Measurements from ENCODE around the gene STX8.
"Not testable (repeated sequence)": the region's sequence is repeated elsewhere in the genome, so short reads cannot be mapped to it uniquely, and the experiment has no call there.

The STX8 gene

DNA sequence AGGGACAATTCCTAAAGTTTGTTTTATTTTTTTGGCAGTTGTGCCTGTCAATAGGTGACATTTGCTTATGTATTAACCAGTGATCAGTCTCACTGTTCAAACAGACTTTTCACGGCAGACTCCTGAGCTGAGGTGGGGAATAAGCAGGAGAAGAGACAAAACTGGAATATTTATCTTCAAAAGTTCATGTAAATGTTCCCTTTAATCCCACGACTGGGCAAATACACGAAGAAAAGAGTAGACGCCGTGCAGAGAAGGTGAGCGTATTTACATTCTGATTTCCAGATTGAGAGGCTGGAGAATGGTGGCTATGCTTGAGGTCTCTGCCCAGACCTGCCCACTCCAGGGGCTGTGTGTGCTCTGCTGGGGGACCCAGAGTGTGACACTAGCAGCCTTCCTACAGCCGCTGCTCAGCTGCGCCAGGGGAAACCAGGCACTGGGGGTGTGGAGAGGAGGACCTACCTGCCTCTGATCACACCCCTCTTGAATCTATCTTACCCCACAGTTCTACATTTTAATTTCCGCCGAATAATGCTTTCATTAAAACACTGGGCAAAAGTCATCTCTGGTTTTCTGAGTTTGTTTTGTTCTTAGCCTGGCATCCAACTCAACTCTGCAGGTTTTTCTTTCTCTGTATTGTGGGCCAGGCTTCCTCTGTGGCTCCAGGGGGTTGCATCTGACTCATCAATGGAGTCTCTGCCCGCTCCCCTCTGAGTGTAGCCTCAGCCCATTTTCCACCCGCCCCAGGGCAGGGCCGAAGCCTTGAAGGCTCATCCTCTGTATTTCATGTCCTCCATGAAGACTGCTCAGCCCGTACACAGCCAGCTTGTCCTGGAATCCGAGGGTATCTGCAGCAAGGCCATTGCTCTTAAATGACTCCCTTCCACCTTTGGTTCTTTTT lies 317.3 kb downstream of the STX8 start:
- no peak for DNase-seq (ENCODE audit: low spot score)

GRCh38 chr17:9257630-9257965 lies 318.0 kb downstream of the STX8 start:
- not testable (repeated sequence) for DNase-seq (ENCODE audit: low spot score)

GRCh38 chr17:9256751-9257629 lies 318.6 kb downstream of the STX8 start:
- DNase-seq (ENCODE audit: low spot score), result no peak

DNA sequence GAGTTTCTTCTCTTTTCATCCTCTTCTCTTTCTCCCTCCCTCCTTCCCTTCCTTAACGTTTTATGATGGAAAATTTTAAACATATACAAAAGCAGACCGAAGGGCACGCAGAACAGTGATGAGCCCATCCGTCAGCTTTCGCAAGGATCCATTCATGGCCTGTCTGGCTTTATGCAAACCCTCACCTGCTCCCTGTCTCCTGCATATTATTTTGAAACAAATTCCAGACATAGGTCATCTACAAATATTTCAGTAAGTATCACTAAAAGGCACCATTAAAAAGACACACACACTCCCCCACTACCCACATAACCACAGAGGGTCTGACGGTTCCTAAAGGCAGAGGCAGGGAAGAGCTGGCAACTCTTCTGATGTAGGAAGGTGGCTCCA lies 319.3 kb downstream of the STX8 start:
- no peak for DNase-seq (ENCODE audit: low spot score)

DNA sequence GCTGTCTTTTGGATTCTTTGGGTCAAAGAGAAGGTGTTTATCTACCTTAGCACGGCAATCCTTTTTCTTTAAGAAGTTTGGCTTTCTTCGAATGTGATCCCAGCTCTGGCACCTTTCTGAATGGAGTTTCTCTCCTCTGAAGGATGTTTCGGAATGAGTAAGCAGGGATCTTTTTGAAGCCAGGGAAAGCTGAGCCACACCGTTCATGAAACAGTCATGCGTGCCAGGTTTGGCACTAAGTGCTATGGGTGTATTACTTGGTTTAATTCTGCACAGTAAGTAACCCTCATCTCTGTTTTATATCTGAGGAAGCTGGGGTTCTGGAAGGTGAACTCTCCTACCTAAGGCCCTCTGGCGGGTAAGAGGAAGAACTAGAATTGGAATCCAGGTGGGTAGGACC lies 319.8 kb downstream of the STX8 start:
- no peak for DNase-seq (ENCODE audit: low spot score)

DNA sequence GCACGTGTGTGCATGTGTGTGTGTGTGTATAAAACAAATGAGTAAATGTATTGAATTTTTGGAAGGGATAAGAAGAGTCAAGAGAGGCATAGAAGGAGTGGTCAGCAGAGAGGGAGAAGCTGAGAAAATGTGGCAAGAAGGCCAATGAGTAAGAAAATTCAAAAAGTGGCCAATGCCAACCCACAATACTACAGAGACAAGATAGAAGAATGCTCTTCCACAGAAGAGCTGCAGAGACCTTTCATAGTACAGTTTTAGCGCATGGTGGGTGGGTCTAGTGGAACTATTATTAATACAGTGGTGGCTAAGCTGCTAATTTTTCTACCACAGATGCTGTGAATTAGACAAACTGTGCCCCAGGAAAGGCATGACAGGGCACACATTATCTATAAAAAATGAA lies 320.8 kb downstream of the STX8 start:
- DNase-seq (ENCODE audit: low spot score), result no peak

DNA sequence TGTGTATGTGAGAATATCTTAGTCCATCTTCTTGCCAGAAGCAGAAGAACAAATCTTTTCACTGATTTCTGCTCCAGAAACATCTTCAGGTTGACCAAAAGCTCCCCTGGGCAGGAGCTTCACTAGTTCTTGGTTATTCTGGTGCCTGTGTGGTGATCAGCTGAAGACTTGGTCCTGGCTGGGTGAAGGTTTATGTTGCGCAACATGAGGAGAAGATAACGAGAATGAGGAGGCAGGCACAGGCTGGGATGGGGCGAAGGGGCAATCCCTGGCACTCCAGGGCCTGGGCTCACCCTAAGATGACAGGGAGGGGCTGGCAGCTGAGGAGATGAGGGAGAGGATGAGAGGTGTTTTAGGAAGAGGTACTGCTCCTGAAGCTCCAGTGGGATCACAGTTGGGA lies 322.3 kb downstream of the STX8 start:
- no peak for DNase-seq (ENCODE audit: low spot score)

DNA sequence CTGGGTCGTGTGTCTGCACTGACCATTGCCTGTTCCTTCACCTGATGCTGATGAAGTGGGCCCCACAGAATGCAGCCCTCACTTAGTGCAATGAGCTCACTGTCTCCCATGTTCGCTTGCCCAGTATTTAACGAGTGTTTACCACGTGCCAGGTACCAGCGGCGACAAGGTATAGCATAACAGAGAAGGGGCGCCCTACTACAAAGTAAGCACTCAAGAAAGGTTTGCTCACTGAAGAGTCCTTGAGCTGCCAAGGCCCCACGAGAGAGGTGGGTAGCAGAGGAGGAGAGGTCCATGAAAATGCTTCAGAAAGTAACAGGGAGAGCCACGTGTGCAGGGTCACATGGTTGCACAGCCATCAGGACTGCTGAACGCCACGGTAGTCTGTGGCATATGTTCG lies 324.3 kb downstream of the STX8 start:
- DNase-seq (ENCODE audit: low spot score), result no peak

- no peak for DNase-seq (ENCODE audit: low spot score)
Measured at GRCh38 chr17:9249245-9249953, 326.2 kb downstream of the STX8 start.

DNA sequence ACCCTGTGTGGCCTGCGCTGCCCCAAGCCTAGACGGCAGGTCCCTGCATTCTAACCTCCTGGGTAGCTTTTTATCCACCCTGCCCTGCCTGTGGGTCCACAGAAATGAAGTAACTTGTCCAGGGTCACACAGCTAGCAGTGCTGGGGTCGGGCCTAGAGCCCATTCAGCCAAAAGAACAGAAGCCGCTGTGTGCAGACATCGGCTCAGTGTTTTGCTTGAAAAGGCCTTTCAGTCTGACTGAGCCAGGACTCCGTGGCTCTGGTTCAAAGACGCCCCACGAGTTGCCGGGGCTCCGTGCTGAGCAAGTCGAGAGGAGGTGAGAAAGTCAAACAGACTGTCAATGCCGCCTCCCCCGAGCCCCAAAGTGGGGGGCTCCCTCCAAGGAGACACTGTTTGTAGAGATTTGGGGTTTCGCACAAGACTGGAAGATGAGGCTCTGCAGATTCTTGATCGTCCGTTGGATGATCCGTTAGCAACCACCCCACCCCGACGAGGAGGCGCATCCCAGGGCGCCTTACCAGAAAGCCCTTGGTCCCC lies 328.1 kb downstream of the STX8 start:
- DNase-seq (ENCODE audit: low spot score), result no peak

- peak; percentile 89 for DNase-seq (ENCODE audit: low spot score)
Measured at GRCh38 chr17:9244066-9245052, 331.3 kb downstream of the STX8 start.

DNA sequence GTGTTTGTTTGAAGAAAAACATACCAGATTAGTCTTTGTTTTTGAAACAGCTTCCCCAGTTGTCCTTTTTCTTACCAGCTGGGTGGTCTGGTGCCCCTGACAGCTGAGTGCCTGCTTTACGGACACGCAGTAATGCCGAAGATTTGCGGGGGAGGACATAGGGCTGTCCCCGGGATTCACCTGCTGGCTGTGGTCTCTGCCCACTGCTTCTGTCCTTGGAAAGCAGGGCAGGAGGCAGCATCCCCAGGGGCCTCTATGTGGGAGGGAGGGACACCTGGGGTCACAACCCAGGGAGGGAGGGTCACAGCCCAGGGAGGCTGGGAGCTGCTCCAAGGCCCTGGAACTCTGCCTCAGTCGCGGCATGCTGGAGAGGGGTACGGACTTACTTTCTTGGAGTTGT lies 332.6 kb downstream of the STX8 start:
- no peak for DNase-seq (ENCODE audit: low spot score)

- no peak for DNase-seq (ENCODE audit: low spot score)
Measured at GRCh38 chr17:9242497-9242881, 333.1 kb downstream of the STX8 start.

DNA sequence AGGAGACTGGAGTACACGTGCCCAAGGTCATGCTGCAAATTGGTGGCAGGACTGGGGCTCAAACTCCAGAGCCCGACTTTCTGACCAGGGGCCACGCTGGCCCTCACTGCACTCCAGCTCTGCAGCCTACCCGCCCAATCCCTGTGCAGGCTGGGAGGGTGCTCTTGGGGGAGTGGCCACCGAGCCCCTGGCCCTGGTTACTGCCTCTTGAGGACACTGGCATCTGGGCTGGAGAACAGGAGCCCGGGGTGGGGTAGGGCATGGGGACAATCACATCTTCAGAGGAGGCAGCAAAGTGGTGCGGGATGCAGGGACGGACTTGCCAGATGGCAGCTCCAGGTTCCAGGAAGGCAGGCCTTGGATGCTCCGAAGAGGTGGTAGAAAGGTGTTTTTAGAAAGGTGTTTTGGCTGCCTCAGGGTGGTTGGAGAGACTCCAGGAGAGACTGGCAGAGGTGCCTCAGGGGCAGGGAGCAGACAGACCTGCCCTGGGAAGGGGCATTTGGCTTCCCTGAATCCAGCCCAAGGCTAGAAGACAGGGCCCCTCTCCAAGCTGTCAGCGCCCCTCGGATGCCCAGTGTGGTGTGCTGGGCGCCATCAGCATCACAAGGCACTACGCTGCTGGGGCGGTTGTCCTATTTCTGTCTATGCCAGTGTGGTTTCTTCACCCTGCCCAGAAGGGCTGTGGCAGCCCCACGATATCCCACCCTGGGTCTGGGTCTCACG lies 333.7 kb downstream of the STX8 start:
- DNase-seq (ENCODE audit: low spot score), result no peak

DNA sequence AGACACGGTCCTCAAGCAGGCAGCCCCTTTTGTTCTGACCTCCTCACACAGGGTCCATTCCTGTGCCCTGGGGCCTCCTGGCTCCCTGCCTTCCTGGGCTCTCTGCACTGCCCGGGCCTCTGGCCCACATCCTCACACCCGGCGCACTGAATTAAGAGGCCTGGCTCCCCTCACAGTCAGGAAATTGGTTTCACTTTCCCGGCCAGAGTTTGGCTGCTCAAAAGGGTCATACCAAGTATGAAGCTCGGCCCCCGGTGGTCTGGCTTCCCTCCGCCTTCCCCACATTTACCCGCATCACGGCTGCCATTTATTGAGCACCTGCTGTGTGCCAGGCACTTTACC lies 334.3 kb downstream of the STX8 start:
- DNase-seq (ENCODE audit: low spot score), result peak; percentile 53

DNA sequence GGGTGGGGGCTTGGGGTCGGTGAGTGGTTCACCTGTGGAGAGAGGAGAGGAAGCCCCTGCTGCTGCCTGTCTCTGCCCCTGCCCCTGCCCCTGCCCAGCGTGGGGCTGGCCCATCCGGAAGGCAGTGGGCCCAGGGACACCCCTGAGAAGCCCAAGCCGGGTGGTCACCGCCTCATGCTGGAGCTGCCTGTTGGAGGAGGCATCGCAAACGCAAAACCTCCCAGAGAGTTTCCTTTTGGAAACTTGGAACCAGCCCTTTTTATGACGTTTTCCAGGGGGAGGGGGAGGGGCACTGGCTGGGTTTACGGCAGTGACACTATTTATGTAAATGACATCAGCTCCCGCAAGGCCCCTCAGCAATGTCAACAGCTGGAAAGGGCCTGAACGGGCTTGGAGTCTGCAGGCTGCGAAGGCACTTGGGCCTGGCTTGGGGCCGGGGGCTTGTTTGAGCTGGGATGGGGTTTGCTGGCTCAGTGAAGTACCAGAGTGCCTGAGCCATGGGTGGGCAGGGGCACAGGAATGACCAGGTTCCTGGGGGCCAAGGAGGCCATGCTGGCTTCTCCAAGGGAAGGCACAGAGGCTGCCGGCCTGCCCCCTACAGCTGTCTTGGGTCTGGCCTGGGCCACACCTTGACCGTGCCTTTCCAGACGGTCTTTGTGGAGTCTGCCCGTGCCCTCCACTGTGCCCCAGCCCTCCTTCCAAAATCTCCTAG lies 334.8 kb downstream of the STX8 start:
- peak; percentile 88 for DNase-seq (ENCODE audit: low spot score)

GRCh38 chr17:9239793-9240658 lies 335.6 kb downstream of the STX8 start:
- peak; percentile 92 for DNase-seq (ENCODE audit: low spot score)

DNA sequence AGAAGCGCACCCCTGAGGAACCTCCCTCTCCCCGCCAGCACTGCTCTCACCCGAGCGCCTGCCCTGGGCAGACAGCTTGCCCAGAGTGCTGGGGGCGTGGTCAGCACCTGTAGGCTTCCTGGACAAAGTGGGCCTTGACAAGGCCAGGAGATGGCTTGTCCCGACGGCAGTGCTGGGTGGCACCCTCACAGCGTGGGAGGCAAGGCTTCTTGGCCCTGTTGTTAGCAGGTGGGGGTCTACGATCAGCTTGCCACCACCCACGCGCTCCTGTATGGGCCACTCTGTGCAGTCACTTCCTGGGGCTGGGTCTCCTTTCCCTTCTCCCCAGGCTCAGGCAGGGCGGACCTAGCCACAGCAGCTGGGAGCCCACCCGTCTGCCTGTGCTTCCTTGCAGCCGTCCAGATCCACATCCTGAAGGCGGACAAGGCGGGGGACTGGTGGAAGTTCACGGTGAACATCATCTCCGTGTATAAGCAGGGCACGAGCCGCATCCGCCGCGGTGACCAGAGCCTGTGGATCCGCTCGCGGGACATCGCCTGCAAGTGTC lies 336.3 kb downstream of the STX8 start:
- DNase-seq (ENCODE audit: low spot score), result no peak

All from hepatic stellate cell (primary cell).